Parathyroid adenoma (tissue), 2 donors: ENCODE results near the gene RDX.

Experiments
- H2AFZ ChIP-seq: fragments of 300-600 bp; sonication (generic); one replicate; pipeline ENCODE4 v1.7.0; 2017; ENCODE audit warnings: antibody characterized with exemption, mild to moderate bottlenecking
- H3K27ac ChIP-seq: fragments of 300-600 bp; sonication (generic); one replicate; pipeline ENCODE4 v1.7.0; 2017
- H3K27me3 ChIP-seq: fragments of 300-600 bp; sonication (generic); one replicate; pipeline ENCODE4 v1.7.0; 2017; ENCODE audit warnings: low read length; ENCODE audit not compliant: control insufficient read depth, insufficient read depth
- H3K36me3 ChIP-seq: fragments of 300-600 bp; sonication (generic); one replicate; pipeline ENCODE4 v1.7.0; 2017; ENCODE audit warnings: low read length; ENCODE audit not compliant: control insufficient read depth, insufficient read depth
- H3K4me1 ChIP-seq: fragments of 300-600 bp; sonication (generic); one replicate; pipeline ENCODE4 v1.7.0; 2017; ENCODE audit warnings: control low read depth
- H3K4me2 ChIP-seq: fragments of 300-600 bp; sonication (generic); one replicate; pipeline ENCODE4 v1.7.0; 2017; ENCODE audit warnings: low read length
- H3K4me3 ChIP-seq: fragments of 300-600 bp; sonication (generic); one replicate; pipeline ENCODE4 v1.7.0; 2017; ENCODE audit warnings: low read depth, low read length
- H3K79me2 ChIP-seq: fragments of 300-600 bp; sonication (generic); one replicate; pipeline ENCODE4 v1.7.0; 2017; ENCODE audit warnings: control low read depth
- H3K9ac ChIP-seq: fragments of 300-600 bp; sonication (generic); one replicate; pipeline ENCODE4 v1.7.0; 2017; ENCODE audit warnings: mild to moderate bottlenecking
- H3K9me3 ChIP-seq: fragments of 300-600 bp; sonication (generic); one replicate; pipeline ENCODE4 v1.7.0; 2017; ENCODE audit warnings: low read length; ENCODE audit not compliant: control insufficient read depth
- TF ChIP-seq, protein P1 (sequence below): fragments of 300-600 bp; sonication (generic); IDR thresholded peaks from one replicate; pipeline ENCODE4 v1.7.0; 2017; ENCODE audit warnings: antibody characterized with exemption, mild to moderate bottlenecking
- donor health status: primary hyperparathyroidism.

The RDX gene

DNA sequence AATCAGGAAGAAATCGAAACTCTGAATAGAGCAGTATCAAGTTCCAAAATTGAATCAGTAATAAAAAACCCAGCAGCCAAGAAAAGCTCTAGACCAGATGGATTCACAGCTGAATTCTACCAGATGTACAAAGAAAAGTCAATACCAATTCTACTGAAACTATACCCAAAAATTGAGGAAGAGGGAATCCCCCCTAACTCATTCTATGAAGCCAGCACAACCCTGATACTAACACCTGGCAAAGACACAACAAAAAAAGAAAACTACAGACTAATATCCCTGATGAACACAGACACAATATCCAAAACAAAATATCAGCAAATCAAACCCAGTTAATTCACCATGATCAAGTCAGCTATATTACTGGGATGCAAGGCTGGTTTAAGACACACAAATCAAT is 105.5 kb downstream of the RDX start:
- TF ChIP-seq, protein P1, sequence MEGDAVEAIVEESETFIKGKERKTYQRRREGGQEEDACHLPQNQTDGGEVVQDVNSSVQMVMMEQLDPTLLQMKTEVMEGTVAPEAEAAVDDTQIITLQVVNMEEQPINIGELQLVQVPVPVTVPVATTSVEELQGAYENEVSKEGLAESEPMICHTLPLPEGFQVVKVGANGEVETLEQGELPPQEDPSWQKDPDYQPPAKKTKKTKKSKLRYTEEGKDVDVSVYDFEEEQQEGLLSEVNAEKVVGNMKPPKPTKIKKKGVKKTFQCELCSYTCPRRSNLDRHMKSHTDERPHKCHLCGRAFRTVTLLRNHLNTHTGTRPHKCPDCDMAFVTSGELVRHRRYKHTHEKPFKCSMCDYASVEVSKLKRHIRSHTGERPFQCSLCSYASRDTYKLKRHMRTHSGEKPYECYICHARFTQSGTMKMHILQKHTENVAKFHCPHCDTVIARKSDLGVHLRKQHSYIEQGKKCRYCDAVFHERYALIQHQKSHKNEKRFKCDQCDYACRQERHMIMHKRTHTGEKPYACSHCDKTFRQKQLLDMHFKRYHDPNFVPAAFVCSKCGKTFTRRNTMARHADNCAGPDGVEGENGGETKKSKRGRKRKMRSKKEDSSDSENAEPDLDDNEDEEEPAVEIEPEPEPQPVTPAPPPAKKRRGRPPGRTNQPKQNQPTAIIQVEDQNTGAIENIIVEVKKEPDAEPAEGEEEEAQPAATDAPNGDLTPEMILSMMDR: no peak
- Histone ChIP-seq H2AFZ (no peak overlapping the region), H3K4me2 (no peak overlapping the region), H3K27ac (no peak overlapping the region), H3K4me1 (no peaks in the 10 kb centered on the region), H3K79me2 (no peaks in the 10 kb centered on the region), H3K4me3 (no peak overlapping the region), H3K36me3 (no peaks in the 10 kb centered on the region), H3K27me3 (no peaks in the 10 kb centered on the region), H3K9me3 (no peaks in the 10 kb centered on the region), H3K9ac (no peak overlapping the region)

DNA sequence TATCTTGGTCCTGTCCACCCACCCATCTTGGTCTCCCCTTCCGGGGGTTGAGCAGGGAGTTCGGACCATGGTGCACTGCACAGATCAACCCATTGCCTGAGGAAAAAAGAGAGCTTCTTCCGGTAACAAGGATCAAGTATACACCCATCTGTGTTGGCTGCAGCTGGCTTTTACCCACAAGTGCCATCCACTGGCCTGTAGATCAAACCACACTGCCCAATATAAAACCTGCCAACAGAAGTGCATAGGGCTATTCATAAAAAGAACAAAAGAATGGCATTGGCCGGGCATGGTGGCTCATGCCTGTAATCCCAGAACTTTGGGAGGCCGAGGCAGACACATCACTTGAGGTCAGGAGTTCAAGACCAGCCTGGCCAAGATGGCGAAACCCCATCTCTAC is 108.7 kb downstream of the RDX start:
- Histone ChIP-seq H3K4me2 (no peak overlapping the region), H3K36me3 (no peaks in the 10 kb centered on the region), H3K27ac (no peak overlapping the region), H2AFZ (no peak overlapping the region), H3K27me3 (no peaks in the 10 kb centered on the region), H3K9ac (no peak overlapping the region), H3K4me1 (no peaks in the 10 kb centered on the region), H3K4me3 (no peak overlapping the region), H3K79me2 (no peaks in the 10 kb centered on the region), H3K9me3 (no peaks in the 10 kb centered on the region)
- TF ChIP-seq, protein P1: no peak

DNA sequence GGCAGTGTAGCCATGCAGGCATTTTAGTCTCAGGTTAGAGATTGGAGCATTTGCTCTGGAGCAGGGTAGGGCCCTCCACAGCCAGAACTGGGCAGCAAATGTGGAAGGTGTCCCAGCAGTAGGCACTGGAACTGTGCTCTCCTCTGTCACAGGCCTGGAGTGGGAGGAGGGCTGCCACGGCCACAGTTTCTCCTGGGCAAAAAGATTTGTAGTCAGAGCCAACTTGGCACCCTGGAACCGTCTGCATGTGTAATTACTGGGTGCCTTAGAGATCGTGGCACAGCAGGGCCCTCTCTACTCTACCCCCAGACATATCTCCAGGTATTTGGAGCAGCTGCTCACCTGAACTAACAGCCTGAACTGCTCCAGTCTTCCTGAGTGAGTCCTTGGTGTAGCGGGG is 109.5 kb downstream of the RDX start:
- Histone ChIP-seq H3K79me2 (no peaks in the 10 kb centered on the region), H3K4me1 (no peaks in the 10 kb centered on the region), H3K4me2 (no peak overlapping the region), H3K4me3 (no peak overlapping the region), H3K36me3 (no peaks in the 10 kb centered on the region), H3K27ac (no peak overlapping the region), H3K9me3 (no peaks in the 10 kb centered on the region), H3K9ac (no peak overlapping the region), H2AFZ (no peak overlapping the region), H3K27me3 (no peaks in the 10 kb centered on the region)
- TF ChIP-seq, protein P1: no peak

DNA sequence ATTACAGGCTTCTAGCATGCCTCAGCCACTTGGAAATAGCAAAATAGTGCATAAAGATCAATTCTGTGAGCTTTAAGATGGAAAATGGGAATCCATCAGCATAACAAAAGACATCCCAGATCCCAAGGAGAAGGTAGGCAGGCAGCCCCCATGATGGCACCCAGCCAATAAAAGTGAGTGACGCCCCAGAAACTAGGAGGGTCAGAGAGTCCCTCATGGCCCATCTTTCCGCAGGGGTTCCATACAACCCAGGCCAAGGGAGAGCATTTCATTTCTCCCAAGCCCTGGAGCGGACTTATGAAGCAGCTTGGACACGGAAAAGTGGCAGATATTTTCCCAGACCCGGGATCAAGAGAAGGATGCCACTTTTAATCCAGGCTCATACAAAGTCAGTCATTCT is 110.0 kb downstream of the RDX start:
- Histone ChIP-seq H3K9me3 (no peaks in the 10 kb centered on the region), H3K27ac (no peak overlapping the region), H3K79me2 (no peaks in the 10 kb centered on the region), H3K4me3 (no peak overlapping the region), H3K4me1 (no peaks in the 10 kb centered on the region), H3K9ac (no peak overlapping the region), H3K27me3 (no peaks in the 10 kb centered on the region), H3K4me2 (no peak overlapping the region), H3K36me3 (no peaks in the 10 kb centered on the region), H2AFZ (no peak overlapping the region)
- TF ChIP-seq, protein P1: no peak

DNA sequence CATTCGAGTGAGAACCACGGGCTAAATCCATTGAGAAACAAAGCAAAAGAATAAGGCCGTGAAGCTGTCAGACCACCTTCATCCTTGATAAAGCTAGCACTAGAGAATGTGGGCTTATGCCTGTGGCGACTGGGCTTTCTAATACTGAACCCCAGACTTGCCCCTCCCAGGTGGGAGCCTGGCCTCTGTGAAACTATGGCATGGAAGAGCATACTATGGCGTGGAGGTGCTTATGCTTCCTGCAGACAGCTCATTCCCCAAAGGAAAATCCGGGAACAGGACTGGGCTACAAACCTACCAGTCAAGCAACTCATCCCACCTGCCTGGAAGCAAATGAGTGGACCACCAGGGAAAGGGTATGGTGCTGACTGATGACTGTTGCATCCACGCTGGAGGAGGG is 110.8 kb downstream of the RDX start:
- Histone ChIP-seq H3K4me2 (no peak overlapping the region), H3K36me3 (no peaks in the 10 kb centered on the region), H3K27me3 (no peaks in the 10 kb centered on the region), H3K27ac (no peak overlapping the region), H3K79me2 (no peaks in the 10 kb centered on the region), H3K9ac (no peak overlapping the region), H3K4me1 (no peaks in the 10 kb centered on the region), H2AFZ (no peak overlapping the region), H3K9me3 (no peaks in the 10 kb centered on the region), H3K4me3 (no peak overlapping the region)
- TF ChIP-seq, protein P1: no peak
